ENCODE data around the gene TEPSIN. TPM values are rescaled to one million over a fixed set of nuclear protein-coding genes. Genes with fewer than 3 reads are reported as not detected.

TEPSIN gene
- total RNA-seq, 4 donors from 2014 or later, result 37.9 to 82.2 (median 64.9) TPM

GRCh38 chr17:81238490-81238814, 403 bp downstream of the TEPSIN start:
- no peak for DNase-seq
- no peak for TF ChIP-seq POLR2A (IDR thresholded peaks at IDR 0.05)
- TF ChIP-seq CTCF (IDR thresholded peaks at IDR 0.05), result no peak
- peak overlapping the region; percentile 64 to 98 (median 85) for H3K4me3 ChIP-seq (replicated peaks in 1 of 3)
- no peaks in the 10 kb centered on the region for H3K9me3 ChIP-seq
- H3K27ac ChIP-seq, result peak overlapping the region in 1 of 3 donors; percentile 30
- H3K36me3 ChIP-seq, result no peaks in the 10 kb centered on the region
- H3K4me1 ChIP-seq, result peaks cover 20 to 22% of the 10 kb centered on the region in 2 donors
- 0% methylated on average over 2 to 4 of the region's 26 CpGs for WGBS, 2 donors
- intact Hi-C loops (cut with DNase I), result loop anchor here (5.0 kb wide), 1 partner anchor 96 kb away; no protein-coding TSS in a partner anchor
- no peaks in the 10 kb centered on the region for H3K27me3 ChIP-seq

- 47 to 54% methylated on average over 31 to 36 of the region's 36 CpGs for WGBS, 2 donors
- H3K4me3 ChIP-seq (replicated peaks in 1 of 3), result peak overlapping the region; percentile 64 to 98 (median 85)
- peaks cover 0 to 3% of the 10 kb centered on the region in 2 donors for H3K36me3 ChIP-seq
- no peak for DNase-seq
- intact Hi-C loops (cut with DNase I), result loop anchor here (5.0 kb wide), 1 partner anchor 96 kb away; no protein-coding TSS in a partner anchor
- TF ChIP-seq CTCF (IDR thresholded peaks at IDR 0.05), result no peak
- no peak overlapping the region for H3K27ac ChIP-seq
- H3K9me3 ChIP-seq, result no peaks in the 10 kb centered on the region
- no peaks in the 10 kb centered on the region for H3K27me3 ChIP-seq
- peaks cover 20 to 22% of the 10 kb centered on the region in 2 donors for H3K4me1 ChIP-seq
Observed at GRCh38 chr17:81237591-81238489, 1.0 kb downstream of the TEPSIN start.

GRCh38 chr17:81236784-81237183, 2.1 kb downstream of the TEPSIN start:
- TF ChIP-seq CTCF (IDR thresholded peaks at IDR 0.05), result no peak
- TF ChIP-seq POLR2A (IDR thresholded peaks at IDR 0.05), result no peak
- DNase-seq, result no peak
- Histone ChIP-seq H3K27ac (no peak overlapping the region), H3K4me3 (replicated peaks in 1 of 3) (no peak overlapping the region), H3K4me1 (peaks cover 20 to 22% of the 10 kb centered on the region in 2 donors), H3K36me3 (peaks cover 3 to 10% of the 10 kb centered on the region in 2 donors), H3K9me3 (no peaks in the 10 kb centered on the region), H3K27me3 (no peaks in the 10 kb centered on the region)
- intact Hi-C loops (cut with DNase I), result loop anchor here (5.0 kb wide), 1 partner anchor 94 kb away; no protein-coding TSS in a partner anchor
- 96 to 97% methylated on average over 13 to 20 of the region's 21 CpGs for WGBS, 2 donors

- peaks cover 9 to 17% of the 10 kb centered on the region in 2 donors for H3K36me3 ChIP-seq
- H3K27ac ChIP-seq, result no peak overlapping the region
- H3K27me3 ChIP-seq, result no peaks in the 10 kb centered on the region
- peaks cover 20 to 22% of the 10 kb centered on the region in 2 donors for H3K4me1 ChIP-seq
- intact Hi-C loops (cut with DNase I), result loop anchor here (5.0 kb wide), 1 partner anchor 94 kb away; no protein-coding TSS in a partner anchor
- DNase-seq, result no peak
- 88 to 94% methylated on average over 26 to 28 of the region's 32 CpGs for WGBS, 2 donors
- no peak for TF ChIP-seq POLR2A (IDR thresholded peaks at IDR 0.05)
- H3K4me3 ChIP-seq (replicated peaks in 1 of 3), result no peak overlapping the region
- no peaks in the 10 kb centered on the region for H3K9me3 ChIP-seq
Observed at GRCh38 chr17:81235822-81236740, 2.8 kb downstream of the TEPSIN start.
